Activated gamma-delta T cell treated with Interleukin-2 at 50 U/mL for 16 hours (primary cell): ENCODE data around the gene PHLPP2.
A peak's percentile ranks its signal among the peaks of the same experiment; 100 is the strongest.
"Not testable (repeated sequence)": the region's sequence is repeated elsewhere in the genome, so short reads cannot be mapped to it uniquely, and the experiment has no call there.

Experiments
- DNase-seq: peaks from one replicate; pipeline ENCODE4 v3.0.0-alpha.2; 2020

Gene PHLPP2

GRCh38 chr16:71722801-71723536 is 1.5 kb downstream of the PHLPP2 start:
- DNase-seq: peak; percentile 43

GRCh38 chr16:71721066-71721740 is 3.3 kb downstream of the PHLPP2 start:
- DNase-seq: no peak

DNA sequence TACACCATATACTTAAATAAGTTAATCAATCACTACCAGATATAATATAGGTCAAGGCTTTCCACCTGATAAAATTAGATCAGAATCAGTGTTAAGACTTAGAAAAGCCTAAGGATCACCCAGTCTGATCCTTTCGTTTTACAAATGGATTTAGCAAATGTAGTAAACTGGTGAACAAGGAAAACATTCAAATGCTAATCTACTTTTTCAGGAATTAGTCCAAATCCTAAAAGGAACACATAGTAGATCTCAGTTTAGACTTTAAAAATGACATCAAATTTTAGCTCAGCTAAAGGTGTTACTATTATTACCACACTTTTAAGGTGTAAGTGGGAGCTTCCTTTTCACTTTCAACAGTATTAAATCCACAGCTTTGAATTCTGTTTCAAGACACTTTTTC is 12.0 kb downstream of the PHLPP2 start:
- no peak for DNase-seq

DNA sequence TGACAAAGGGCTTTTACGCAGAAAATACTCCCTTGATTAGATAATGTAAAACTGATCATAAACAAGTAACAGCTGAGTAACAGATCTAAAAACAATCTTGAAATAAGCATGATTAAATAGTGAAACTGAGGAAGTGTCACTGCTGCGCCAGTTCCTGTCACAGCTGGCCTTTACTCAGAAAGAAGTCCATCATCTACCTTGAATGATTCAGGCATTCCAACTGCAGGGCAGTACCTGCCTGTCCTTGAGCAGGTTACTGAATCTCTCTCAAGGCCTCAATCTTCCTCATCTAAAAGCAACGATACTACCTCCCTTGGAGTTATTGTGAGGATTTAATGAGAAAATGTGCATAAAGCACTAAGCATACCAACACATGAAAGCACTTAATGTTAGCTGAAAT is 12.7 kb downstream of the PHLPP2 start:
- DNase-seq: no peak

GRCh38 chr16:71709229-71709781 is 15.2 kb downstream of the PHLPP2 start:
- no peak for DNase-seq

DNA sequence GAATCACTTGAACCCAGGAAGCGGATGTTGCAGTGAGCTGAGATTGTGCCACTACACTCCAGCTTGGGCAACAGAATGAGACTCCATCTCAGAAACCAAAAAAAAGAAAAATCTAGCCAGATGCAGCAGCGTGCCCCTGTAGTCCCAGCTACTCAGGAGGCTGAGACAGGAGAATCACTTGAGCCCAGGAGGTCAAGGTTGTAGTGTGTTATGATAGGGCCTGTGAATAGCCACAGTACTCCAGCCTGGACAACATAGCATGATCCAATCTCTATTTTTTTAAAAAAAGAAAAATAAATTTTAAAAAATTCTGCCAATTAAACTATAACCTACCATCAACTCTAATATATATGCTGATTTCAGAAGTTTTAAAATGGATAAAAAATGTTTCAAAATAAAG is 15.8 kb downstream of the PHLPP2 start:
- no peak for DNase-seq

DNA sequence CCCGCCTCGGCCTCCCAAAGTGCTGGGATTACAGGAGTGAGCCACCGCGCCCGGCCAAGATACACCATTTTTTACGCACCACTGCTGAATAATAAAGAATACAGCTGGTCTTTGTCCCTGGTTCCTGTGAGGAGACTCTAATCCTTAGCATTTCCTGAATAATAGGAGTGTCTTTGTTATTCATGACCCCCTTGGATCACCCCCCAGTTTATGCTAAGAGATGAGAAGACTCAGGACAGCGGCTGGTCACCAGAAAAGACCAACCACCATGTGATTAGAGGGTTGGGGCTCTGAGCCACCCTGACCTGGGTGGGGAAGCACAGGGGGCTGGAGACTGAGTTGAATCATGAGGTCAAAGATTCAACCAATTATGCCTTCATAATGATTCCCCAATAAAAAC is 17.3 kb downstream of the PHLPP2 start:
- DNase-seq: no peak

DNA sequence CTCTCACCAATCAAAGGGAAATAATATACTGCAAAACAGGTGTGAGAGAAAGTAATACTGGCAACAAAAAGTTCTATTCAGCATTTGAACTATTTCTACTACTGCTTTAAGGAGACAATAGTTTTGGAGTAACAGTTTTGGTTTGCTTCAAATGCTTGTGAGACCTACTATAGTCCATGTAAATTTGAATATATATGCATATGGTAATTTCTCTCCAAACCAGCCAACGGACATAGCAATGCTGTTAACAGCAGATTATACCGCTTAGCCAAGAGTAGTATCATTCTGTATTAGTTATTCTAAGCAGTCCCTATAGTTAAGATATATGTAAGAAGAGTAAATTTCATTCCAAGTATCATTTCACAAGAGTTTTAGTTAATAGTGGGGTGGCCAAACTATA is 18.5 kb downstream of the PHLPP2 start:
- no peak for DNase-seq

GRCh38 chr16:71703333-71703732 is 21.2 kb downstream of the PHLPP2 start:
- DNase-seq: no peak

DNA sequence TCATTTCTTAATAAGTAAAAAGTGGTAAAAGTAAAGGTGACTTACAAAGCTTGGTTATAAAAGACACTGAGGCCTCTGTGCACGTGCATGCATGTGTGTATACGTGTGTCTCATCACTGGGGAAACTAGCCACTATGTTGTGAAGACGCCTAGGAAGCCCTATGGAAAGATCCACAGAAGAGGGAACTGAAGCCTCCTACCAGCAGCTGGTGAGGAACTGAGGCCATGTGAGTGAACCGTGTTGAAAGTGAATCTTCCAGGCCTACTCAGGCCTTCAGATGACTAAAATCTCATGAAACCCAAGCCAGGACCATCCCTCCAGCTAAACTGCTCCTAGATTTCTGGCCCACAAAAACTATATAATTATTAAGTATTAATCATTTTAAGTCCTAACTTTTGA is 23.7 kb downstream of the PHLPP2 start:
- DNase-seq: no peak

- no peak for DNase-seq
Observed at GRCh38 chr16:71698491-71698890, 26.0 kb downstream of the PHLPP2 start.

DNA sequence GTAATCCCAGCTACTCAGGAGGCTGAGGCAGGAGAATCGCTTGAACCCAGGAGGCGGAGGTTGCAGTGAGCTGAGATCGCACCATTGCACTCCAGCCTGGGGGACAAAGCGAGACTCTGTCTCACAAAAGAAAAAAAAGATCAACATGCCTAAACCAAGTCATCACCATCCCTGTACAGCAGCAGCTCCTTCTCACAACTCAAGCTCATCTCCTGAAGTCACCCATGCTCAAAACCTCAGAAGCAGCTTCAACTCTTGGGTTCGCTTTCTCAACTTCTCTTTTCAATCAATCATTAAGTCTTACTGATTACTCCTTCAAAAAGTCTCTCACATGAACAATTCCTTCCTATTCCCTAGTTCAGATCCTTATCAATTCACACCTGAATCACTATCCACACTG is 31.3 kb downstream of the PHLPP2 start:
- DNase-seq: no peak

DNA sequence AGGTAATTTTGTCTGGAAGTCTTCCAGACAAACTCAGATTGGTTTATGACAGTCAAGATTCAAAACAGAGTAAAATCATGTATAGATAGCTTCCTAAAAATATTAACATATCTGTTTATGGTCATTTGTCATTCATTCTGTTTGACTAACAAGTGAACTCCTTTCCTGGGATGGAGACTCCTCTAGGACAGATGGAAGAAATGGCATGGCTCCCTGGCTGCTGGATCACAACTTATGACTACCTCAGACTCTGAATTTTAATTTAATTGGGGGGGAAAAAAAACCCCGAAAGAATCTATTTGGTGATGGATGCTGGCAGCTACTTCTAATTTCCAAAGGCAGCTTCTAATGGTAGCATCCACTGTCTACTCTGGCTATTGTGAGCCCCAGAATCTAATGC is 34.6 kb downstream of the PHLPP2 start:
- DNase-seq: no peak

DNA sequence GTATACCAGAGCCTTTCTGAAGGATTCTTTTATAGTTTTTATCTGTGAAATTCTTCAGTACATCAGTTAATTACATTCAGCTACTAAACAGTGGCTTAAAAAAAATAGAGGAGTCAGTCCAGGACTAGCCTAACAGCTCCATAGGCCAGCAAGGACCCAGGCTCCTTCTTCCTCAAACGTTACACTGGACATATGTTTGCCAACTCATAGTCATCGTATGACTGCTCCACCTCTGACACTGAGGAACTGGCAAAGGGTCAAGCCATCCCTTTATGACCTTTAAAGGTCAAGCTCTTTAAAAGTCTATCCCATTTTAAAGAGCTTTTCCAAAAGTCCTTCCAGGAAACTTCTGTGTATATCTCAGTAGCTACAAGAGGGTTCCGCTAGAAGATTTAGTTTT is 36.6 kb downstream of the PHLPP2 start:
- no peak for DNase-seq

DNA sequence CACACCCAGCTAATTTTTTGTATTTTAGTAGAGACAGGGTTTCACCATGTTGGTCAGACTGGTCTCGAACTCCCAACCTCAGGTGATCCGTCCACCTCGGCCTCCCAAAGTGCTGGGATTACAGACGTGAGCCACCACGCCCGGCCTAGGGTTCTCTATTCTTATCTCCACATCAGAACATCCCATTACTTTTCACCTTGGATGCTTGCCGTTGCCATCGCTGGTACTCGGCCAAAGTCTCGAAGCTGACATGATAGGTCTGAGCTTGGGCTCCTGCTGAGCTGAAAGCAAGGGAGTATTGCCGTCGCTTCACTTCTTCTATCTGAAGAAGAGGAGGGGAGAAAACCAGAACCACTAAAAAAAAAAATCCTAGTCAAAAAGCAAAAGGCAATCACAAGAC is 40.2 kb downstream of the PHLPP2 start:
- DNase-seq: not testable (repeated sequence)

DNA sequence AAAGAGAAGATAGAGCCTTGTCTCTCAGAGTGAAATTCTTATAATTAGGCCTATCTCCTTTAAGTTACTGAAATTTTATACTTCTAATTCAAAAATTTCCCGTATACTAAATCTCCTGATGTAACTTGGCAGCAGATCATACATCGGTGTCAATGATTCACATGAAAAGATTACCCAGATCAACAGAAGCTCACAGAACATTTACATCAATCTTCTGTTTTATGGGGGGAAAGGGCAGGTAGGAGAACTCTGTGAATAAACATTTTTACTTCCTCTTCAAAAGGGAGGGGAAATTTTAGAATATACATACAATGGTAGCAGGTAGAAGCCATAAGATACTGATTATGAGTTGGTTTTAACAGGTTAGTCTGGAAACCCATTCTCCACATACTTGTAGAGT is 43.1 kb downstream of the PHLPP2 start:
- DNase-seq: no peak

- no peak for DNase-seq
Observed at GRCh38 chr16:71676236-71676635, 48.3 kb downstream of the PHLPP2 start.

- DNase-seq: no peak
Observed at GRCh38 chr16:71675380-71675779, 49.1 kb downstream of the PHLPP2 start.

DNA sequence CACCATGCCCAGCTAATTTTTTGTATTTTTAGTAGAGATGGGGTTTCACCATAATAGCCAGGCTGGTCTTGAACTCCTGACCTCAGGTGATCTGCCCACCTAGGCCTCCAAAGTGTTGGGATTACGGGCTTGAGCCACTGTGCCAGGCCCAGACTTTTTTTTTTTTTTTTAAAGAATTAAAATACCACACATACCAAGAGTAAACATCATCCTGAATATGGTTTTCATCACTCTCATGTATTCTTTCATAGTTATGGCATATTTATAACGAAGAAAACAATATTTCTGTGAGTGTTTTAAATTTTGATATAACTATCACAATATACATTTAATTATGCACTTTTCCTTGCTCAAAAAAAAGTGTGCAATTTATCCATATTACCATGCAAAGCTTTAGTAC is 50.3 kb downstream of the PHLPP2 start:
- DNase-seq: no peak

GRCh38 chr16:71673582-71673973 is 50.9 kb downstream of the PHLPP2 start:
- DNase-seq: no peak

GRCh38 chr16:71672803-71673581 is 51.5 kb downstream of the PHLPP2 start:
- DNase-seq: no peak

- DNase-seq: no peak
Observed at GRCh38 chr16:71672125-71672524, 52.4 kb downstream of the PHLPP2 start.

- DNase-seq: no peak
Observed at GRCh38 chr16:71671165-71671564, 53.3 kb downstream of the PHLPP2 start.

DNA sequence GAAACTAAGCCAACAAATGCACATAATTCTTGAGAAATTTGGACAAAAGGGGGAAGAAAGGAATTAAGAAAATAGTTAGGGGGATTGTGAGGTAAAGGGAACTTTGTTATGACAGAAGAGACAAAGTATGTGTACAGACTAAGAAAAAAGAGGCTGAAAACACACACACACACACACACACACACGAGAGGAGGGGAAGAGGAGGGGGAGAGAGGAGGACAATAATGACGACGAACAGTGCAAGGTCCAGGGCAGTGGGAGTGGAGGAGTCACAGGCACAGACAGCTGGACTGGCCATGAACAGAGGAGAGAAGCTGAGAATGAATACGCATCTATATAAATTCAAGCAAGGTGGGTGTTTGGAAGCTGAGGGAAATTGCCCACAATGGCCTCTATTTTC is 54.0 kb downstream of the PHLPP2 start:
- no peak for DNase-seq
